Measurements from ENCODE around the gene PARS2.

DNA sequence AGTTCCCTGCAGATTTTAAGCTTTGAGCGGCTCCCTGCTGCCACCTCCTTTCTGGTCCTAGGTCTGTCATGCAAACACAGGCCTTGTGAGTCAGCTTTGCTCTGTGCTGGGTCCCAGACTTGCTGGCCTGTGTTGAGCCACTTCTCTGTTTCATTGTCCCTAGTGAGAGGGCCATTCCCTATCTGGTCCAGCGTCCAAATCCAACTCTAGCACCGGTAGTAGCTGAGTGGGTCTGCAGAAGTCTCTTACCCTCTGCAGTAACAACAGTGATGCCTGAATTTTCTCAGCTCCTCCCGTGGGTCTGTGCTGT is 31.0 kb upstream of the PARS2 start:
- TF ChIP-seq, protein P1, sequence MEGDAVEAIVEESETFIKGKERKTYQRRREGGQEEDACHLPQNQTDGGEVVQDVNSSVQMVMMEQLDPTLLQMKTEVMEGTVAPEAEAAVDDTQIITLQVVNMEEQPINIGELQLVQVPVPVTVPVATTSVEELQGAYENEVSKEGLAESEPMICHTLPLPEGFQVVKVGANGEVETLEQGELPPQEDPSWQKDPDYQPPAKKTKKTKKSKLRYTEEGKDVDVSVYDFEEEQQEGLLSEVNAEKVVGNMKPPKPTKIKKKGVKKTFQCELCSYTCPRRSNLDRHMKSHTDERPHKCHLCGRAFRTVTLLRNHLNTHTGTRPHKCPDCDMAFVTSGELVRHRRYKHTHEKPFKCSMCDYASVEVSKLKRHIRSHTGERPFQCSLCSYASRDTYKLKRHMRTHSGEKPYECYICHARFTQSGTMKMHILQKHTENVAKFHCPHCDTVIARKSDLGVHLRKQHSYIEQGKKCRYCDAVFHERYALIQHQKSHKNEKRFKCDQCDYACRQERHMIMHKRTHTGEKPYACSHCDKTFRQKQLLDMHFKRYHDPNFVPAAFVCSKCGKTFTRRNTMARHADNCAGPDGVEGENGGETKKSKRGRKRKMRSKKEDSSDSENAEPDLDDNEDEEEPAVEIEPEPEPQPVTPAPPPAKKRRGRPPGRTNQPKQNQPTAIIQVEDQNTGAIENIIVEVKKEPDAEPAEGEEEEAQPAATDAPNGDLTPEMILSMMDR (IDR thresholded peaks at IDR 0.05; ENCODE audit: insufficient read depth, low read depth, low read length): no peak
- TF ChIP-seq EZH2 (IDR thresholded peaks at IDR 0.05; ENCODE audit: insufficient read depth, low read length): no peak

Data from astrocyte (in vitro differentiated cells and primary cell).